ENCODE data around the gene CACNA1G.

GRCh38 chr17:50668838-50669581 is 108.5 kb downstream of the CACNA1G start:
- no peak for TF ChIP-seq CTCF (IDR thresholded peaks at IDR 0.05; ENCODE audit: low read depth, low read length, missing input control)
- TF ChIP-seq MAX (IDR thresholded peaks at IDR 0.05) = no peak
- TF ChIP-seq RAD21 (IDR thresholded peaks at IDR 0.05) = no peak
- no peak for TF ChIP-seq HNF4A (conservative IDR thresholded peaks at IDR 0.05)
- no peak for TF ChIP-seq ATF3 (IDR thresholded peaks at IDR 0.05)
- no peak for TF ChIP-seq SP1 (IDR thresholded peaks at IDR 0.05)
- TF ChIP-seq YY1 (IDR thresholded peaks at IDR 0.05) = no peak
- no peak for TF ChIP-seq FOXA1 (IDR thresholded peaks at IDR 0.05)
- no peak for TF ChIP-seq ZBTB33 (IDR thresholded peaks at IDR 0.05)
- TF ChIP-seq REST (IDR thresholded peaks at IDR 0.05) = no peak
- no peak for TF ChIP-seq JUND (IDR thresholded peaks at IDR 0.05)
- TF ChIP-seq GABPA (IDR thresholded peaks at IDR 0.05 in 1 of 2, conservative IDR thresholded peaks at IDR 0.05 in 1 of 2) = no peak

Measured in liver (tissue), 3 donors.